Fibroblast of villous mesenchyme (primary cell): Measurements from ENCODE around the gene DLX4. TPM values are rescaled to one million over a fixed set of nuclear protein-coding genes. Genes with fewer than 3 reads are reported as not detected.

Source experiments
- DNase-seq: peaks from one replicate; pipeline ENCODE4 v3.0.0-alpha.2; 2010; ENCODE audit warnings: low read depth
- H3K4me3 ChIP-seq: 2 replicates; pipeline ENCODE4 v1.5.1; 2011; ENCODE audit warnings: low read depth, mild to moderate bottlenecking, low read length
- small RNA-seq: library from RNA; depleted of rRNA; stranded (forward); fragments of <200 nt; gene quantifications from one replicate; pipeline ENCODE3, GENCODE V24; 2012
- total RNA-seq: library from RNA; depleted of rRNA; stranded (reverse); fragments of >200 nt; gene quantifications from 2 replicates; pipeline ENCODE4 v1.2.3, GENCODE V29; 2012
- TF ChIP-seq, protein P1 (sequence below): IDR thresholded peaks from 2 replicates; pipeline ENCODE4 v1.5.1; 2012; ENCODE audit warnings: low read depth, mild to moderate bottlenecking, low read length; ENCODE audit not compliant: insufficient read depth

DLX4 gene
- total RNA-seq, 1 donor = not detected

DNA sequence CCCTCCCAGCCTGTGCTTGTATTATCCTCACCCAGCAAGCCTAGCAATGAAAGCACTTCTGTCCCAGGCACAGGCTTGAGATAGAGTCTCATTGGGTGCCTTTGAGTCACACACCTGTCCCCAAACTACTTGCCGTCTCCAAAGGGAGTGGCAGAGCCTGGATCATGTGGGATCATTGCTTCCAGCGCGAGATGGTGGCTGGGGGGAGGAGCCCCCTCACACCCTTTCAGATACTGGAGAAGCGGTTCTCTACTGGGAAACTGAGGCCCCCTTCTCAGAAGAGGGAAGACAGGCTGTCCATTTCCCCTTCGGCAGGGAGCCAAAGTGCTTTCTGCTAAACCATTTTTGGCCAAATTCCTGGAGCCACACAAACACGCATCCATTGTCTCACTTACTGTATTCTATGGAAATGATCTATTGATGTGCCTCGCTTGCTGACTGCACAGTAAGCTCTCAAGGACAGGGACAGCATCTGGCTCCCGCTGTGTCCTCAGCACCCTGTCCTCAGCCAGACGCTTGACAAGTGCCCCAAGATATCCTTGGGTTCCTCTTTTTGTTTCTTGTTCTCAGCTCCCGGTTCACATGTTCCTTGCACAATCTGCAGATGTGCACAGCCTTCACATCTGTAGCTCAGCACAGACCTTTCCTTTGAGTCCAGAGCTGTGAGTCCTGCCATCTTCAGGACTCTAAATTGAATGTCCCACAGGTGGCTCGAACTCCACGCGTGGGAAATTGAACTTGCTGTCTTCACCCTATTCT, 52.0 kb downstream of the DLX4 start:
- TF ChIP-seq, protein P1, sequence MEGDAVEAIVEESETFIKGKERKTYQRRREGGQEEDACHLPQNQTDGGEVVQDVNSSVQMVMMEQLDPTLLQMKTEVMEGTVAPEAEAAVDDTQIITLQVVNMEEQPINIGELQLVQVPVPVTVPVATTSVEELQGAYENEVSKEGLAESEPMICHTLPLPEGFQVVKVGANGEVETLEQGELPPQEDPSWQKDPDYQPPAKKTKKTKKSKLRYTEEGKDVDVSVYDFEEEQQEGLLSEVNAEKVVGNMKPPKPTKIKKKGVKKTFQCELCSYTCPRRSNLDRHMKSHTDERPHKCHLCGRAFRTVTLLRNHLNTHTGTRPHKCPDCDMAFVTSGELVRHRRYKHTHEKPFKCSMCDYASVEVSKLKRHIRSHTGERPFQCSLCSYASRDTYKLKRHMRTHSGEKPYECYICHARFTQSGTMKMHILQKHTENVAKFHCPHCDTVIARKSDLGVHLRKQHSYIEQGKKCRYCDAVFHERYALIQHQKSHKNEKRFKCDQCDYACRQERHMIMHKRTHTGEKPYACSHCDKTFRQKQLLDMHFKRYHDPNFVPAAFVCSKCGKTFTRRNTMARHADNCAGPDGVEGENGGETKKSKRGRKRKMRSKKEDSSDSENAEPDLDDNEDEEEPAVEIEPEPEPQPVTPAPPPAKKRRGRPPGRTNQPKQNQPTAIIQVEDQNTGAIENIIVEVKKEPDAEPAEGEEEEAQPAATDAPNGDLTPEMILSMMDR = no peak
- DNase-seq = no peak
- no peak overlapping the region for H3K4me3 ChIP-seq

DNA sequence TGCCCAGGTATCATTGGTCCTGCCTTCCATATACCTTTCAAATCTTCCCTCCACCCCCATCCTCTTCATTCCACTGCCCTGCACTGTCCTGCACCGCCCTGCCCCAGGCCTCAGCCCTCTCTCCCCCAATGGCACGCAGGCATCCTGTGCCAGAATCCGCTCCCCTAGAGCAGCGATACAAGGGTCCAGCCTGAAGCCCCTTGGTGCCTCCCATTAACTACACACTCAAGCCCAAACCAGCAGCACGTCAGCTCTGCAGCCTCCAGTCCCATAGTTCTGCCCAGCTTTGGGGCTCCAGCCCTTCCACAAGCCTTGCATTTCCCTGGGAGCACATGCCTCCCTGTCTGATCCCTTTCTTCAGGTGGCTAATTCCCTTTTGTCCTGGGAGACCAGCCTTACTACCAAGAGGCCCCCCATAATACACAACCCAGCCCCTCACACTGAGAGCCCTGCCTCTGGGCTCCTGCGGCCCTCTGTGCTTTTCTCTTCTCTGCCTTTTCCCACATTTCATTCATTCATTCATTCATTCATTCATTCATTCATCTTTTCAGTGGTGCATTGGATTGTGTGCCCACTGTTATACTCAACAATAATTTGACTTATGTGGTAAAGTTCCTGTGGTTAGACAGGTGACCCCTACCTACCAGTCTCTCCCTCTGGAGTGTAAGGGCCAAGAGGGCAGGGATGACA, 52.8 kb downstream of the DLX4 start:
- TF ChIP-seq, protein P1 = no peak
- H3K4me3 ChIP-seq = no peak overlapping the region
- DNase-seq = no peak

DNA sequence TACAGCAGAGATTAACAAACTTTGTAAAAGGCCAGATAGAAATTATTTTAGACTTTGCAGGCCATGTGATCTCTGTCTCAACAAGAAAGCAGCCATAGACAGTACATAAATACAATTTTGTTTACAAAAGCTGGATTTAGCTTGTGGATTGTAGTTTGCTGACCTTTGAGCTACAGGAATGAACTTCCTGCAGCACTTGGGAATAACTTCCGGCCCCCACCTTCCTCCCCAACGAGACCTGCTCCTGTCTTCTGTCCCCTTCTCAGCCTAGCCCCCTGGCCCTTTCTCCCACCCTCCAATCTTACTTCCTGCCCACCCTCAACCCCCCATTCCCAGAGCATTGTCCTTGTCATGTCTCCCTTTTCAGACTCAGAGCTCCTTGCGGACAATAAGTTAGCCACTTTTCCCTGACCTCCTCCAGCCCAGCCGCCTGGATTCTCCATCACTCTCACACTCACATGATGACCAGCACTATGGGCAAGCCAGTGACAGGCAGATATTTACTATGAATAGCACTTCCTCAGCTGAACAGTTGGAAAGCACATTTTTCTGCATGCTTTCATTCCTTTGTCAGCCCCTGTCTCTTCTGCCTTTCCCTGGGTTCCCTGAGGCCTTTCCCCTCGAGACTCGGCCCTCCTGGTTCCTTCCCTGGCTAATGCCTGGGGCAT, 53.6 kb downstream of the DLX4 start:
- no peak for DNase-seq
- TF ChIP-seq, protein P1 = no peak
- H3K4me3 ChIP-seq = no peak overlapping the region

DNA sequence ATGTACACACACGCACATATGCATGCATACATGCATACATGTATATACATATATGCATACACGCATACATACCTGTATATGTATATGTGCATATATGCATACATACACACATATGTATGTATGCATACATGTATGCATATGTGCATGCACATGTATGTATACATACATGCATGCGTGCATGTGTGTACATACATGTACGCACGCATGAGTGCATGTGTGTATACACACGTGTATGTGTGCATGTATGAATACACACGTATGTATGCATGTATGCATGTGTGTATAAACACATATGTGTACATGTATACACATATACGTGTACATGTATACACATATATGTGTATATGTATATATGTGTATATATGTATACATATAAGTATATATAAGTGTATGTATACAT, 54.5 kb downstream of the DLX4 start:
- H3K4me3 ChIP-seq = no peak overlapping the region
- TF ChIP-seq, protein P1 = no peak
- no peak for DNase-seq

Small RNA genes lying within 50 kb of the gene (small RNA-seq; reads per million reads assigned to genes)
- gene RNU6-1313P = not detected

Other genes starting within 250 kb of the DLX4 start
- 1.7 and 1.9 TPM in 2 replicates for gene FAM117A, start 205.1 kb upstream of the DLX4 start, total RNA-seq
- gene KAT7, start 180.5 kb upstream of the DLX4 start, total RNA-seq = 38.0 and 43.2 TPM in 2 replicates
- gene TAC4, start 121.1 kb upstream of the DLX4 start, total RNA-seq = not detected in 2 replicates
- not detected in 2 replicates for gene DLX3, start 26.0 kb downstream of the DLX4 start, total RNA-seq
- 207 and 266 TPM in 2 replicates for gene ITGA3, start 86.9 kb downstream of the DLX4 start, total RNA-seq
- 20.3 and 20.6 TPM in 2 replicates for gene PDK2, start 126.2 kb downstream of the DLX4 start, total RNA-seq
- gene SAMD14, start 161.0 kb downstream of the DLX4 start, total RNA-seq = 4.7 and 5.8 TPM in 2 replicates
- 38.7 and 47.1 TPM in 2 replicates for gene PPP1R9B, start 181.5 kb downstream of the DLX4 start, total RNA-seq
- 0.32 TPM in 1 of 2 replicates, not detected in the other for gene SGCA, start 196.8 kb downstream of the DLX4 start, total RNA-seq
- gene COL1A1, start 232.4 kb downstream of the DLX4 start, total RNA-seq = 2,749 and 5,894 TPM in 2 replicates